Activated T-cell treated with anti-CD3 and anti-CD28 coated beads, Interleukin-2, amount 50 U/mL, for 48 hours (primary cell): ENCODE measurements around the gene SCAF8.
"Not testable (repeated sequence)": the region's sequence is repeated elsewhere in the genome, so short reads cannot be mapped to it uniquely, and the experiment has no call there.

Experiments
- DNase-seq, 2 experiments: peaks; one replicate each; pipeline ENCODE4 v3.0.0-alpha.2; 2020

SCAF8 gene

DNA sequence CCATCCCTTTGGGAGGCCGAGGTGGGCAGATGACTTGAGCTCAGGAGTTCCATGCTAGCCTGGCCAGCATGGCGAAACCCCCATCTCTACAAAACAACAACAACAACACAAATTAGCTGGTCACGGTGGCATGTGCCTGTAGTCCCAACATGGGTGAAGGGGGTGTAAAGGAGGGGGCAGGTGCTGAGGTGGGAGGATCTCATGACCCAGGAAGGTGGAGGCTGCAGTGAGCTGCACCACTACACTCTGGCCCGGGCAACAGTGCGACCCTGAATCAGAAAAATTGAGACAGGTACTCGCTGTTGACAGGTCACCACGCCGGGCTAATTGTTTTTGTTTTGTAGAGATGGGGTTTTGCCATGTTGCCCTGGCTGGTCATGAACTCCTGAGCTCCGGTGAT lies 4.2 kb downstream of the SCAF8 start:
- no peak for DNase-seq

DNA sequence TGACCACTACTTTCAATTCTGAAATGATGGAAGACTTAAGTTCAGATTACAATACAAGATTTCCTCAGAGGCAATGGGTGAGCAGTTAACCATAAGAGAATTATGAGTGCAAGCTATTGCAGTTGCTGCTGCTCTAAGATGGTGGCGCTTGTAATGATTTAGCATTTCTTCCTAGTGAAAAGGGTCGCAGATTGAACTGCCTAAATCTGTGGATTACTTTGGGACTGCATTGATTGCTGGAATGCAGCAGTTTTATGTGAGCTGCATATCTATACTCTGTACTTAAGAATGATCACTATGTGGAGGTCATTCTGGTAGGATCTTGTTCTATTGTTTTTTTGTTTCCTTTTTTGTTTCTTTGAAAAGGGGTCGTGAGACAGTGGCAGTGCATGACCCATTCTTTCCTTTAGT lies 5.3 kb downstream of the SCAF8 start:
- DNase-seq, result no peak

DNA sequence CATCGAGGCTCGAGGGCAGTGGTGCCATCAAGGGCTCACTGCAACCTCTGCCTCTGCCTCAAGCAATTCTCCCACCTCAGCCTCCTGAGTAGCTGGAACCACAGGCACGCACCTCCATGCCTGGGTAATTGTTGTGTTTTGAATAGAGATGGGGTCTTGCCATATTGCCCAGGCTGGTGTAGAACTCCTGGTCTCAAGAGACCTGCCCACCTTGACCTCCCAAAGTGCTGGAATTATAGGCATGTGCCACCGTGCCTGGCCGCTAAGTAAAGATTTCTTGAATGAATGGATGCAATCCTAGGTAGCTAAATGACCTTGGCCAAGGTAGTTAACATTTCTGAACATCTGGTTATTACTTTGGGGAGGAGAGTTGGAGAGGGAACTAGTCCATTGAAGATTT lies 7.4 kb downstream of the SCAF8 start:
- DNase-seq, result no peak

DNA sequence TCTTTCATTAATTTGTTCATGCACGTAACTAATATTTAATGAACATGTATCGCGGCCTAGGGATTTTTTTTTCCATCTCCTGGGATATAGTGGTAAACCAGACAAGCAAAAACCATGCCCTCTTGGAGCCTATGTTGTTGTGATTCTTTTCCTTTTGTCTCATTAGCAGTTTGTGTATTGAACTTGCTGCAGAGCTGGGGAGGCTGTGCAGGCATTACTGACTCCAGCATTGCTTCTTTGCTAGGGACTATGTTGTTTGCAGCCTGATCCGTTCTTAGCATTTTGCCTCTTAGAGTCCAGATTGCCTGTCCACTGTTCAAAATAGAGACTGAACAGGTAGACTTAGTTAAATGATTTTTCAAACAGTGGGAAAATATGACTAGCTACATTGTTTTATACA lies 9.7 kb downstream of the SCAF8 start:
- no peak for DNase-seq

DNA sequence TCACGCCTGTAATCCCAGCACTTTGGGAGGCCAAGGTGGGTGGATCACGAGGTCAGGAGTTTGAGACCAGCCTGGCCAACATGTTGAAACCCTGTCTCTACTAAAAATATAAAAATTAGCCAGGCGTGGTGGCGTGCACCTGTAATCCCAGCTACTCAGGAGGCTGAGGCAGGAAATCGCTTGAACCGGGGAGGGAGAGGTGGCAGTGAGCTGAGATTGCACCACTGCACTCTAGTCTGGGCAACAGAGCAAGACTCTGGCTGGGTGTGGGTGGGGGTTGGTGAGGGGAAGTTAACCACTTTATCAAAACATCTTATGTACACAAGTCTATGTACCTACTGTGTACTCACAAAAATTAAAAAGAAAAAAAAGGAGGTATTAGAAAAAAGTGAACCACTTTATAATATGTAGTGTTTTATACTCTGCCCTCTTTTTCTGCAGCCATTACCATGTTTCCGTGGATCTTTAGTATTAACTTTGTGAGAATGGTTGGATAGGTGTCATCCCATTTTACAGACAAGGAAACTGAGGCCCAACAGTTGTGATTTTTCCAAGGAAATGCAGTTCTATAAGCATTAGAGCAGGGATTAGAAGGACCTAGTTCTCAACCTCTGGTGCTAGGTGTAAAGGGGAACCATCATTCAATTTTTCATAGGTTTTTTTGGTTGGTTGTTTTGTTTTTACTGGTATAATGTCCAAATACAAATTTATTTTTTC lies 11.0 kb downstream of the SCAF8 start:
- not testable (repeated sequence) for DNase-seq

DNA sequence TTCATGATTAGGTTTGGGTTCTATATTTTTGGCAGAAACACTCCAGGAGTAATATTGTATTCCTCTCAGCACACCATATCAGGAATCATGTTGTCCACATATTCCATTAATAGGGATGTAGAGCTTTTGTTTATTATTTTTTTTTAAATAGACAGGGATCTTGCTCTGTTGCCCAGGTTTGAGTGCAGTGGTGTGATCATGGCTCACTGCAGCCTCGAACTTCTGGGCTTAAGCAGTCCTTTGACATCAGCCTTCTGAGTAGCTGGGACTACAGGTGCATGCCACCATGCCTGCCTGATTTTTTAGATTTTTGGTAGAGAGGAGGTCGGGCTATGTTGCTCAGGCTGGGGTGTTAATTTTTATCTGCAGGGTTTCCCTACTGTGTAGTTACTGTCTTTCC lies 12.0 kb downstream of the SCAF8 start:
- DNase-seq, result no peak

DNA sequence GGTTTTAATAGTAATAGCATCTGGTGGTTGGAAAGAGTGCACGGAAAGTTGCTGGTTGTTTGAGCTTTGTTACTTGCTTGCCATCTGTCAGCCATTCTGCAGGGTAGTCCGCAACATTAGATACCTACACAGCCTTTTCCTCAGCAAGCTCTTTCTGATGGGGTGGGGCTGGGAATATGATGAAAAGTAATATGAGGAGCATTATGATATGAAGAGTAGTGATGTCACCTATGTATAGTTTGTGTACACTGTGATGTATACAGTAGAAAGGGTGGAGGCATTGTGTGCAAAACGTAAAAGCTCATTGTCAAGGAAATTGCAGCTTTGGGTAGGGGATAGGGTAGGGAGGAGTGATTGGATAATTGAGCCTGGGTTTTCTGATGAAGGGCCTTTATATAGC lies 16.1 kb downstream of the SCAF8 start:
- no peak for DNase-seq

DNA sequence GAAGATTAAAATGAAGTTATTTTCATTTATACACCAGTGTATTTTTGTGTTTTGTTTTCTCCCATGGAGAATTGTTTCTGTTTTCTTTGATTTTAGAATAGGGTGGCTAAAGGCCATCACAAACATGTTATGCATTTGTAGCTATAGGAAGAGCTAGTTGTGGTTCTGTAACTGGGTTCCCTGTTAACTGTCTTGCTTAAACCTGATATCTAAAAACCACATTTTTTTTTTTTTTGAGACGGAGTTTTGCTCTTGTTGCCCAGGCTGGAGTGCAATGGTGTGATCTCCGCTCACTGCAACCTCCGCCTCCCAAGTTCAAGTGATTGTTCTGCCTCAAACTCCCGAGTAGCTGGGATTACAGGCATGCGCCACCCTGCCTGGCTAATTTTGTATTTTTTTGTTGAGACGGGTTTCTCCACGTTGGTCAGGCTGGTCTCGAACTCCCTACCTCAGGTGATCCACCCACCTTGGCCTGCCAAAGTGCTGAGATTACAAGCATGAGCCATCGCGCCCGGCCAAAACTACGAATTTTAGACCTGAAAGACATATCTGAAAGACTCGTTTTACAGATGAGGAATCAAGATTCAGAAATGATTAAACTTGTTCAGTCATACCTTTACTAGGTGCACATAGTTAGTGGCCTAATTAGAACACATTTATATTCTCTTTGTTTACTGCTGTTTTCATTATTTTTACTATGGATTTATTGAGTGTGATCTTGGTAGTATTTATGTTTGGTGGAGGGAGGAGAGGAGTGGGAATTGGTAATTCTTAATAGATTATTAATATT lies 18.0 kb downstream of the SCAF8 start:
- DNase-seq, result peak; percentile 40 to 45

DNA sequence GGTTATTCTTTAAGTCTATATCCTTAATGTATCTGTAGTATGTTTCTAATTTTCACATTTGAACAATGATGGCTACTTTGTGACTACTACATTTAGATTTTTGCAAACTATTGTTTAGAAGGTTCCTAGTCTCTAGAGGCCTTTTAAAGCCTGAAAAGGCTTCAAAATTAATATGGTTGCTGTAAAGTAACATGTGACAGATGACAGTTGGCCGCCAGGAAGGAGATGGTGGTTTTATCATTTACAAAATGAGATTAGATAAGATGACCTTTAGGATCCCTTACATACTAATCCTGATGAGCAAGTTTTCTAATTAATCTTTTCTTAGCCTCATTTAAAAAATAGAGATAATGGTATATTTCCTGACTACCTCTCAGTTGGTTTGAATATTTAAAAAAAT lies 18.8 kb downstream of the SCAF8 start:
- DNase-seq, result no peak

DNA sequence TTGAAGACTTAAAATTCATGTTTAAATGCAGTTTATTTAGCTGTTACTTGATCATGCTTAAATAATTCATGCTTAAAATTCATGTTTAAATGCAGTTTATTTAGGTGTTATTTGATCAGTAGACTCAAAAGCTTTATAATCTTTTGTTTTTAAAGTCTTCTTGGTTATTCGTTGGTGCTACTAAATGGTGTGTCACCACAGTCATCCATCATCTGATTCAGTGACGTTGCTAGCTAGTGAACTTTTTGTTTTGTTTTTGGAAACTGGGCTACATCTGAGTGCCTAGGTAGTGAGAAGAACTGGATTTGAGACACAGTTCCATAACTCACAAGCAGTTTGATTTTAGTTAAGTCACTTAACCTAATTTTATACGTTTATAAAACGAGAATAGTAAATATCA lies 20.9 kb downstream of the SCAF8 start:
- DNase-seq, result no peak

DNA sequence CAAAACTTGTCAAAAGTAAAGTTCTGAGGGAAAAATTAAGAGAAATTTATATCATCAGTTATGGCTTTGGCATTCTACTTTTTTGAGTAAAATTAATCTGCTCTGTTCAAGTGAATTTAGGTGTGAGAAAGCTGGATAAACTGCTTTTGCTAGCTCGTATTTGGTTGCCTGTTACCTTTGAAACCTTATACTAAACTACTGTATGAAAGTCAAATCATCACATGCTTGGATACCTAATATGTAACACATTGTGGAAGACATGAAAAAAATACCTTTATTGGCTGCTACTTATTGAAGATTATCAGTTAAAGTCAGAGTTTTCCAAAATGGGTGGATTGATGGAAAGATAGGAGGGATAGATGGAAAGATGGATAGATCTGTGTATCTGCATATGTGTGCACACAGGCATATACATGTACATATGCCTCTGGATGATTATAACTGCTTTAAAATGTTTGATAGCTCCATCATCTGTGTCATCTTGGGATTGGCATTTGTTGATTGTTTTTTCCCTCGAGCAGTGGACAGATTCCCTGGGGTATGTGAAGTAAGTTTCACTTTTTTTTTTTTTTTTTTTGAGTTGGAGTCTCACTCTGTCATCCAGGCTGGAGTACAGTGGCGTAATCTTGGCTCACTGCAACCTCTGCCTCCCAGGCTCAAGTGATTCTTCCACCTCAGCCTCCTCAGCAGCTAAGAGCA lies 24.3 kb downstream of the SCAF8 start:
- no peak for DNase-seq

DNA sequence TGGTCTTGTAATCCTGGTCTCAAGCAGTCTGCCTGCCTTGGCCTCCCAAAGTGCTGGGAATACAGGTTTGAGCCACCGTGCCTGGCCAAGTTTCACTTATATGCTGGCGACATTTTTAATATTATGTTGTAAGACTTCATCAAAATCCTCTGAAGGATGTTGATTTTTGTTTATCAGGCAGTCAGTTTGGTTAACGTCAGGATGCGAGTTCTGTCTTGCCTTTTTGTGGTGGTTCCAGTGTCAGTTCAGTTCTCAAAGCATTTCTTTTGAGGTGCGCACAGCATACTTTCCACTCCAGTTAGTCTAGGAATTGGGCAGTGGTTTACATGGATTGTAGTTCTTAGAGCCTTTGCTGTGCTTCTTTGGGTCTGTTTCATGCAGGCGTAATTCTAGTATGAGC lies 24.9 kb downstream of the SCAF8 start:
- no peak for DNase-seq

DNA sequence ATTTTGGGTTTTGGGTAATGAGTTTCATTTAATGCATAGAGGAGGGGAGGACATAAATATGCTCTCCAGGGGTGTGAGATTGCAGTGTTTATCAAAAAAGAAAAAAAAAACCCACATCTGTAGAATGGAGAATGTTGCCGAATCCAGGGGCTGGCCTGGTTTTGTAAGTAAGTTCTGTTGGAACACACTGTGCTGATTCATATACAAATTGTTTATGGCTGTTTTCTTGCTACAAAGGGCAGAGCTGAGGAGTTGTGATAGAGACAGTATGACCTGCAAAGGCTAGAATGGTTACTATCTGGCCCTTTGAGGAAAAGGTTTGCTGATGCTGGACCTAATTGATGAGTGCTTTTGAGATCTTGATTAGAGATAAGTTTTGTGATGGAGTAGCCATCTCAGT lies 30.4 kb downstream of the SCAF8 start:
- no peak for DNase-seq

DNA sequence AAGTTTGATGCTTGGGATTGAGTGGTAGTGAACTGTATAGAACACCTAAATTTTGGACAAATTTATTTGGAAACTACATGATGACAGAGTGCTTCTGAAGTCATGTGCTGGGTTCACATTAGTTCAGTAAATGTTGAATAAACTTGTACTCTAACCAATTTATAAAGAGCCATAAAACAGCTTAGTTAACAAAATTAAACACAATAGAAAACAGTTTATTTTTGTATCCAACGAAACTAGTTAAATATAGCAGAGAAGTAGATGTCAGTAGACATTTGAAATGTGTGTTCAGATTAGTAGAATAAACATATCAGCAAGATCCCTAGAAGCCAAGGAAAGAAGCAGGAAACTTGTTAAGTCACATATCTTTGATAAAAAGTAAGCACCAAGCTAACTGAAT lies 32.1 kb downstream of the SCAF8 start:
- DNase-seq, result no peak

DNA sequence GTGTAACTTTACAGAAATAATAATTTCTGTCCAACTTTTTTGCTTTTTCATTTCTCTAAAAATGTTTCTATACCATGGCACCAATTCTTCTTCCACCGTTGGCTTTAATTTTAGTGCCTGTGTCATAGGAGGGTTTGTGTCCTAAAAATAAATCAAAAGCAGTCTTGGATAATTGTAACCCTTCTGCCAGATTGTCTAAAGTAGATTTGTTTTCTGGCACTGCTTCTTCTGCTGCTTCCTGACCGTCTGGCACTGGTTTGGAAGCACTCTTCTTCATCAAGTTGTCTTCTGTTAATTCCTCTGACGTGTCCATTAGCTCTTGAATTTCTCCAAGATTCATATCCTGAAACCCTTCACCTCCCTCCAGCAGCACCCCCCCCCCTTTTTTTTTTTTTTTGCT lies 33.1 kb downstream of the SCAF8 start:
- DNase-seq, result no peak

DNA sequence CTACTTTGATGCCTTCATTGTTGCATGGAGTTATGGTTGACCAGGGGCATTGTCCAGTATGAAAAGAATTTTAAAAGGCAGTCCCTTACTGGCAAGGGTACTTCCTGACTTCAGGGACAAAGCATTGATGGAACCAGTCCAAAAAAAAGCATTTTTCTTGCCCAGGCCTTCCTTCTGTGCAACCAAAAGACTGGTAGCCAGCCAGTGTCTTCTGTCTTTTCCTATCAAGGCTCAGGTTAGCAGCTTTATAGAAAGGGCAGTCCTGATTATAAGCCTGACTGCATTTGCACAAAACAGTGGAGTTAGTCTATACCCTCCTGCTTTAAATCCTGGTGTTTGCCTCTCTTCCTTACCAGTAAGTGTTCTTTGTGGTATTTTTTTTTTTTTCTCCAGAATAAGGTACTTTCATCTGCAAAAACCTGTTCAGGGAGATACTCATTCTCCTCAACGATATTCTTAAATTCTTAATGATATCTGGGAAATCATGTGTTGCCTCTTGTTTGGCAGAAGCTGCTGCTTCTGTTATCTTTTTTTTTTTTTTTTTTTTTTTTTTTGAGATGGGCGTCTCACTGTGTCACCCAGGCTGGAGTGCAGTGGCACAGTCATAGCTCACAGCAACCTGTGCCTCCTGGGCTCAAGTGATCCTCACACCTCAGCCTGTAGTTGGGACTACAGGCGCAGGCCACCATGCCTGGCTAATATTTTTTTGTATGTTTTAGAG lies 33.9 kb downstream of the SCAF8 start:
- DNase-seq, result no peak

DNA sequence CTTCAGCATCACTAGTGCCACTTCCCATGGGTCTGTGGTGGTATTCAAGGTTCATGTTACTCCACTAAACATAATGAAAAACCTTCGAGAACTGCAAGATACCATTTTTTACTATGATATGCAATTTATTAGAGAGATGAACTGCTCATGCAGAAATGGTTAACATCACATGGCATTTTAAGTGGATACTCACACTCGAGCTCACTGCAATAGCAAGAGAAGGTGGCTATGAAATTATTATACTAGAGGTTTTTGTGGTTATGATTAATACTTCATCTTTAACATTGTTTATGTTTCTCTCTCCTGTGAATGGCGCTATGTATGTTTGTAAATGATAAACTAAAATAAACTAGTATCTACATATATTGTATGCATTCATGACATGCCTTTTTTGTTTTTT lies 35.1 kb downstream of the SCAF8 start:
- DNase-seq, result no peak

DNA sequence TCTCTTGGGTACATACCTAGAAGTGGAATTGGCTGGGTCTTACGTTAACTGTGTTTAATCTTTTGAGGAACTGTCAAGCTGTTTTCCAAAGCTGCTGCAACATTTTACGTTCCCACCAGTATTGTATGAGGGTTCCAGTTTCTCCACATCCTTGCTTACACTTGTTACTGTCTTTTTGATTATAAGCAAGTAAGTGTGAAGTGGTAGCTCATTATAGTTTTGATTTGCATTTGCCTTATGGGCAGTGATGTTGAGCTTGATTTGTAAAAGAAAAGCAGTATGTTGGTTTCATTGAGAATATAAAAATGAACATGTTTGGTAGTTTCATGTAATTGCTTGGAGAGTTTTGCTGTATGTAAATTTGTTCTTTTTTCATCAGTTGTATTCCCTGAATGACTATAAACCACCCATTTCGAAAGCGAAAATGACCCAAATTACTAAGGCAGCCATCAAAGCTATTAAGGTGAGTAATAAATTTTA lies 40.4 kb downstream of the SCAF8 start:
- DNase-seq, result no peak

DNA sequence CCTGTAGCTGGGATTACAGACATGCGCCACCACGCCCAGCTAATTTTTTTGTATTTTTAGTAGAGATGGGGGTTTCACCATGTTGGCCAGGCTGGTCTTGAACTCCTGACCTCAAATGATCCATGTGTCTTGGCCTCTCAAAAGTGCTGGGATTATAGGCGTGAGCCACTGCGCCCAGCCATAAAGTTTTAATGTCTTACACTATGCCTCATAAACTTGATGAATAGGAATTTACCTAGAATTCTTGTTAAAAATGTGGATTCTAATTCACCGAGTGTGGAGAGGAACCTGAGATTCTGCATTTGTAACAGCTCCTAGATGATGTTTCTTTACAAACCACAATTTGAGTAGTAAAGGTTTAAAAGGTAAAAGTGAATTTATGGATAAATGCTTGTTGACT lies 45.9 kb downstream of the SCAF8 start:
- not testable (repeated sequence) for DNase-seq

DNA sequence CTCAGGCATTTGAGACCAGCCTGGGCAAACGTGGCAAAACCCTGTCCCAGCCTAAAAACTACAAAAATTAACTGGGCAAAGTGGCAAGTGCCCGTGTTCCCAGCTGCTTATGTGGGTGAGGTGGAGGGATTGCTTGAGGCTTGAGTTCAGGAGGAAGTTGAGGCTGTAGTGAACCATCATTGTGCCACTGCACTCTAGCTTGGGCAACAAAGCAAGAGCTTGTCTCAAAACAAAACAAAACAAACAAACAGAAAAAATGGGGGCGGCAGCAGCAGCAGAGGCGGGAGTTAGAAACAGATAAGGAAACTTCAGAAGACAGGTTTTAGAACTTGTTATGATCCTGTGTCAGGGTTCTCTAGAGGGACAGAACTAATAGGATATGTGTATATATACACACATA lies 49.0 kb downstream of the SCAF8 start:
- no peak for DNase-seq

DNA sequence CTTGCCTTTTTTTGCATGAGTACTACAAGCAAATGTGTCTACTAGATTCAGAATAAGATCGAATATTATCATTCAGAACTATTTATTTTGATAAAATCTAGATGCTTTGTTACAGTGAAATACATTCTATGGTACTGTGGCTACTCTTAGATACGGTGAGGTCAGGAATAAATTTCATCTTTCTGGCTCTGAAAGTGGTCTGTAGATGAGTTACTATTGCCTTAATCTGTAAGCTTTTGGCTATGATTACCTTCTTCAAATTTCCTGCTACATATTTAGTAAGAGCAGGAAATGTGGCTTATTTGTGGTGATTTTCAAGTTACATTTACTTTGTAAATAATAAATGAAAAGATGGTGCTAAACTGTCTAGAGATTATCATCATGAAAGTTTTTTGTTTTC lies 50.0 kb downstream of the SCAF8 start:
- DNase-seq, result no peak

DNA sequence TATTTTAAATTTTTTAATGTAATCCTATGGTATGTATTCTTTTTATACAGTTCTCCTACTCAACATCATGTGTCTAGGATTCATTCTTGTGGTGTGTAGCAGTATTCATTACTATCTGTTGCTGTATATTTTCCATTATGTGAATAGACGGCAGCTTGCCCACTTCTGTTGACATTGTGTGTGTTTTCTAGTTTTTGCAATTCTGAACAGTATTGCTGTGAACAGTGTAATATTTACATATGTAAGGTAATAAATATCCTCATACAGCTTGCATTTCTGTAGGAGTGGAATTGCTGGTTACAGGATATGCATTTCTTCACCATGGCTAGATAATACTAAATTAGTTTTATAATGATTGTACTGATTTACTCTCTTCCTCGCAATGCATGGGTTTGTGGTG lies 51.9 kb downstream of the SCAF8 start:
- no peak for DNase-seq

DNA sequence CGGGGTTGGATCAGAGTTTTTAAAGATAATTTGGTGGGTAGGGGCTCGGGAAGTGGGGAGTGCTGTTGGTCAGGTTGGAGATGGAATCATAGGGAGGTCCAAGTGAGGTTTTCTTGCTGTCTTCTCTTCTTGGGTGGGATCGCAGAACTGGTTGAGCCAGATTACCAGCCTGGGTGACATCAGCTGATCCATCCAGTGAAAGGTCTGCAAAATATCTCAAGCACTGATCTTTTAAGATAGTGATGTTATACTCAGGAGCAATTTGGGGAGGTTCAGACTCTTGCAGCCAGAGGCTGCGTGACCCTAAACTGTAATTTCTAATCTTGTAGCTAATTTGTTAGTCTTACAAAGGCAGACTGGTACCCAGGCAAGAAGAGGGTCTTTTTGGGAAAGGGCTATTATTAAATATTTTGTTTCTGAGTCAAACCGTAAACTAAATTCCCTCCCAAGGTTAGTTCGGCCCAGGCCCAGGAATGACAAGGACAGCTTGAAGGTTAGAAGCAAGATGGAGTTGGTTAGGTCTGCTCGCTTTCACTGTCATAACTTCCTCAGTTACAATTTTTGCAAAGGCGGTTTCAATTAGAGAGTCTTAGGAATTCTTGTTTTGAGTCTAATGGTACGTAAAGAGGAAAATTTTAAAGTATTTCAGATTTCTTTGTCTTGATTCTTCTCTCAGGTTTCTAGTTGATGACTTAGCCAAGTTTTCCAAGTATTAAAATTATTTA lies 53.1 kb downstream of the SCAF8 start:
- DNase-seq, result no peak
